Measurements from ENCODE around the gene SYAP1. TPM values are rescaled to one million over a fixed set of nuclear protein-coding genes. Genes with fewer than 3 reads are reported as not detected.

SYAP1 gene
- total and polyA plus RNA-seq, 10 of the 15 experiments (the other 5 are each of a cell fraction or from before 2014, with no cell fraction given) = 5.9 to 29.9 (median 16.2) TPM

DNA sequence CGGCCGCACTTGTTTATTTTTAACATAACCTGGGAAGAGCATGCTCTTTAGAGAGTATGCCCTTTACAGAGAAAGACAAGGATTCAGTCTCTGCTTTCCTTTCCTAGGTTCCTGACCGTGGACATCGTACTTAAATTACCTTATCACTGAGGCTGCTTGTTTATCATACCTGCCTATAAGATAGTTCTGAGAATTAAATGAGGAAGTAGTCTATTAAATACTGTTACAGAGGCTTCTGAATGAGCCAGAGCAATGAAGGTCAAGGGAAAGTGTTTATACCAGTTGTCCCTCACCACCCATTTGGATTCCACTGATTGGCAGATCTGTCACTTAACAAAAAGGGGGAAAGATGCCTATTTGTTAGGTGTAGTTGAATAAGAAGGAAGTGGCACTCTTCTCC, 76.9 kb downstream of the SYAP1 start:
- Histone ChIP-seq H3K4me3 (no peak overlapping the region), H3K4me2 (ENCODE audit: control insufficient read depth, insufficient read depth) (no peak overlapping the region), H3K27ac (ENCODE audit: control insufficient read depth, insufficient read depth) (no peak overlapping the region), H3K4me1 (ENCODE audit: control insufficient read depth, insufficient read depth, low read length) (no peaks in the 10 kb centered on the region), H3K27me3 (replicated peaks in 1 of 2; ENCODE audit: control insufficient read depth in 2 of 2, insufficient read depth in 2 of 2, low read length in 1 of 2) (no peaks in the 10 kb centered on the region), H3K36me3 (ENCODE audit: control insufficient read depth in 2 of 2, insufficient read depth in 2 of 2, low read length in 1 of 2) (peaks cover 0 to 11% of the 10 kb centered on the region in 2 experiments; a peak in 3 of 4 replicates), H2AFZ (ENCODE audit: control insufficient read depth, low read depth, low read length) (no peak overlapping the region), H3K79me2 (ENCODE audit: control insufficient read depth, insufficient read depth, low read length) (peaks cover 5% of the 10 kb centered on the region), H4K20me1 (ENCODE audit: control insufficient read depth, insufficient read depth) (no peaks in the 10 kb centered on the region), H3K9me3 (replicated peaks; ENCODE audit: control insufficient read depth, insufficient read depth, low read length) (no peaks in the 10 kb centered on the region), H3K9ac (ENCODE audit: control insufficient read depth, insufficient read depth, low read length) (no peak overlapping the region)
- ATAC-seq (peak; percentile 53), DNase-seq (ENCODE audit: low read depth, low spot score) (no peak), FAIRE-seq (no peak)
- ChIA-PET RAD21 (ENCODE audit: unreplicated experiment) (no interaction called here), CTCF (no interaction called here), POLR2A (no interaction called here), SMC1A (ENCODE audit: uncharacterized antibody, unreplicated experiment) (no interaction called here)
- no peak for TF ChIP-seq NFIC (IDR thresholded peaks at IDR 0.05; ENCODE audit: low read depth, low read length)
- no peak for TF ChIP-seq BCL11A (IDR thresholded peaks at IDR 0.05; ENCODE audit: low read depth, low read length)
- TF ChIP-seq HCFC1 (IDR thresholded peaks at IDR 0.05; ENCODE audit: low read length) = no peak
- TF ChIP-seq CBX5 (IDR thresholded peaks at IDR 0.05; ENCODE audit: low read depth) = no peak
- no peak for TF ChIP-seq RAD51 (IDR thresholded peaks at IDR 0.05)
- TF ChIP-seq RBBP5 (conservative IDR thresholded peaks at IDR 0.05) = no peak
- TF ChIP-seq ETV6 (conservative IDR thresholded peaks at IDR 0.05 in 1 of 2, IDR thresholded peaks at IDR 0.05 in 1 of 2; ENCODE audit: borderline replicate concordance in 1 of 2, low read depth in 1 of 2) = no peak
- TF ChIP-seq GATAD2B (conservative IDR thresholded peaks at IDR 0.05; ENCODE audit: low read depth) = no peak
- TF ChIP-seq, protein P1, sequence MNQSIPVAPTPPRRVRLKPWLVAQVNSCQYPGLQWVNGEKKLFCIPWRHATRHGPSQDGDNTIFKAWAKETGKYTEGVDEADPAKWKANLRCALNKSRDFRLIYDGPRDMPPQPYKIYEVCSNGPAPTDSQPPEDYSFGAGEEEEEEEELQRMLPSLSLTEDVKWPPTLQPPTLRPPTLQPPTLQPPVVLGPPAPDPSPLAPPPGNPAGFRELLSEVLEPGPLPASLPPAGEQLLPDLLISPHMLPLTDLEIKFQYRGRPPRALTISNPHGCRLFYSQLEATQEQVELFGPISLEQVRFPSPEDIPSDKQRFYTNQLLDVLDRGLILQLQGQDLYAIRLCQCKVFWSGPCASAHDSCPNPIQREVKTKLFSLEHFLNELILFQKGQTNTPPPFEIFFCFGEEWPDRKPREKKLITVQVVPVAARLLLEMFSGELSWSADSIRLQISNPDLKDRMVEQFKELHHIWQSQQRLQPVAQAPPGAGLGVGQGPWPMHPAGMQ (IDR thresholded peaks at IDR 0.05; ENCODE audit: borderline replicate concordance) = no peak
- TF ChIP-seq MTA2 (IDR thresholded peaks at IDR 0.05; ENCODE audit: low read depth) = no peak
- in situ Hi-C loops (cut with MboI) = no loop called here
- no TSS peak for BruUV-seq (replicated peaks)
- intact Hi-C loops (cut with micrococcal nuclease; ENCODE audit: unreplicated experiment) = no loop called here
- WGBS (ENCODE audit: insufficient coverage, insufficient replicate concordance, low lambda C conversion rate, missing lambda C conversion rate) = 97% methylated on average over 4 of the region's 4 CpGs
